IPS-18a (cell line): Measurements from ENCODE around the gene DAAM1.

ENCODE experiments used
- H3K27ac ChIP-seq: one replicate; pipeline ENCODE4 v1.5.1; 2013; ENCODE audit warnings: low read length
- H3K27me3 ChIP-seq: one replicate; pipeline ENCODE4 v1.6.1; 2013; ENCODE audit warnings: mild to moderate bottlenecking, low read length; ENCODE audit not compliant: control insufficient read depth, insufficient read depth
- H3K36me3 ChIP-seq: one replicate; pipeline ENCODE4 v1.6.1; 2013; ENCODE audit warnings: low read depth, low read length; ENCODE audit not compliant: control insufficient read depth
- H3K4me1 ChIP-seq: one replicate; pipeline ENCODE4 v1.6.1; 2013; ENCODE audit warnings: low read depth, low read length; ENCODE audit not compliant: control insufficient read depth
- H3K4me3 ChIP-seq: one replicate; pipeline ENCODE4 v1.5.1; 2013; ENCODE audit warnings: low read length
- H3K9ac ChIP-seq: one replicate; pipeline ENCODE4 v1.6.1; 2013; ENCODE audit warnings: mild to moderate bottlenecking, low read length, moderate library complexity
- H3K9me3 ChIP-seq: one replicate; pipeline ENCODE4 v1.6.1; 2013; ENCODE audit warnings: low read depth, low read length; ENCODE audit not compliant: control insufficient read depth

The DAAM1 gene

DNA sequence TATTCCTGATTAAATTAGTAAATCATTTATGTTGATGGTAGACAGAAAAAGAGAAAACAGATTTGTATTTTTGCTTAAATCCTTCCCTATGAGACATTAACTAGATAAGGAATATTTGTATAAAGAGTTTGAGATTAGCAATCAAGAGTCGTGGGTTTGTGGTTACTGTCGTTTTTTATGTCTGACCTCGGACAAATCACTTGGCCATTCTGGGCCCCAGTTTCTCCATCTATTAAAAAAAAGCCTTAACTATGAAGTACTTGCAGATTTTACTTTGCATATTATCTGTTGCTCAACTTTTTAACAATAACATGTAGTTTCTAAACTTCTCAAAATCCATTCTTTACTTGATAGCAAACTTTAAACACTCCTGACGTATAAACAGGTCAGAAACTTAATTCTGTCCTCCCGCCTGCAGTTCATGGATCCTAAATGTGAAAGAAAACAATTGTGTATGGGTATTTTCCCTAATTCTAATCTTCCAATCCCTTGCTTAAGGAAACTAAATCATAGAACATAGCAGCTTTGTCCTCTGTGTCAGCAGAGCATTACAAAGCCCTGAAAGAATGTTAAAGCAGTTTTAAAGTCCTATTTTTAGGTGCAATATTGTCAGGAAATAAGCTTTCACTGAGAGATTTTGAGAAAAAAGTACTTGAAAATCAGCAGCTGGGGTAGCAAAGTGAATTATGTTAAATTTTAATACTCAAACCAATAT, 158.5 kb downstream of the DAAM1 start:
- Histone ChIP-seq H3K4me3 (no peak overlapping the region), H3K27me3 (no peaks in the 10 kb centered on the region), H3K36me3 (peaks cover 3% of the 10 kb centered on the region), H3K9ac (no peak overlapping the region), H3K9me3 (no peaks in the 10 kb centered on the region), H3K27ac (no peak overlapping the region), H3K4me1 (peaks cover 19% of the 10 kb centered on the region)

GRCh38 chr14:59347511-59347900, 159.0 kb downstream of the DAAM1 start:
- no peaks in the 10 kb centered on the region for H3K27me3 ChIP-seq

GRCh38 chr14:59347915-59348314, 159.4 kb downstream of the DAAM1 start:
- Histone ChIP-seq H3K27ac (no peak overlapping the region), H3K4me3 (no peak overlapping the region), H3K27me3 (no peaks in the 10 kb centered on the region), H3K36me3 (peaks cover 3% of the 10 kb centered on the region), H3K9me3 (no peaks in the 10 kb centered on the region), H3K4me1 (peaks cover 19% of the 10 kb centered on the region), H3K9ac (no peak overlapping the region)

More at GRCh38 chr14:59347511-59347900, 159.0 kb downstream of the DAAM1 start:
- H3K36me3 ChIP-seq: peaks cover 3% of the 10 kb centered on the region
- H3K27ac ChIP-seq: no peak overlapping the region
- no peak overlapping the region for H3K4me3 ChIP-seq
- no peaks in the 10 kb centered on the region for H3K9me3 ChIP-seq
- H3K4me1 ChIP-seq: peaks cover 19% of the 10 kb centered on the region
- H3K9ac ChIP-seq: no peak overlapping the region

- Histone ChIP-seq H3K4me3 (no peak overlapping the region), H3K4me1 (peaks cover 7% of the 10 kb centered on the region), H3K9ac (no peak overlapping the region), H3K27me3 (no peaks in the 10 kb centered on the region), H3K36me3 (peaks cover 3% of the 10 kb centered on the region), H3K27ac (no peak overlapping the region), H3K9me3 (no peaks in the 10 kb centered on the region)
These were observed 160.8 kb downstream of the DAAM1 start for GRCh38 chr14:59349258-59349701.

GRCh38 chr14:59352961-59353360, 164.5 kb downstream of the DAAM1 start:
- Histone ChIP-seq H3K36me3 (no peaks in the 10 kb centered on the region), H3K27me3 (no peaks in the 10 kb centered on the region), H3K27ac (no peak overlapping the region), H3K9me3 (no peaks in the 10 kb centered on the region), H3K9ac (no peak overlapping the region), H3K4me3 (no peak overlapping the region), H3K4me1 (peaks cover 4% of the 10 kb centered on the region)

DNA sequence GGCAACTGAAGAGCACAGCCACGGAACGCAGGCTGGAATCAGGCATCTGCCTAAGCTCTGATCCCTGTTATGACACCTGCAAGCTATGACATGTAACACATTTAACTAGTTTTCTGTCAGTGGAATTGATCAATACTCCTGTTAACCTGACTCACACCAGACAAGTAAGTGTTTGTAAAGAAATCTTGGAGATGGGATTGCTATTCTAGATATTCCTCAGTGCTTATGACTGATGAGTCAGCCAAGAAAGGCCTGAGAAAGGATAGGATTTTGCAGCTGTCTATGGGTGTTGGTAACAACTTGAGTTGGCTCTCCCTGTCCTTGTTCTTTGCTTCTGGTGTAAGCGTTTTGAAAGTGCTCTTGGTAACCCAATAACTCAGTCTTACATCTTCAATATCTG, 166.2 kb downstream of the DAAM1 start:
- no peak overlapping the region for H3K27ac ChIP-seq

GRCh38 chr14:59355091-59355490, 166.6 kb downstream of the DAAM1 start:
- Histone ChIP-seq H3K4me1 (peaks cover 9% of the 10 kb centered on the region), H3K36me3 (no peaks in the 10 kb centered on the region), H3K9me3 (no peaks in the 10 kb centered on the region), H3K27ac (no peak overlapping the region), H3K4me3 (no peak overlapping the region), H3K27me3 (no peaks in the 10 kb centered on the region), H3K9ac (no peak overlapping the region)

More for the DNA sequence above, 166.2 kb downstream of the DAAM1 start:
- Histone ChIP-seq H3K9me3 (no peaks in the 10 kb centered on the region), H3K4me1 (peaks cover 9% of the 10 kb centered on the region), H3K27me3 (no peaks in the 10 kb centered on the region), H3K4me3 (no peak overlapping the region), H3K9ac (no peak overlapping the region), H3K36me3 (no peaks in the 10 kb centered on the region)

DNA sequence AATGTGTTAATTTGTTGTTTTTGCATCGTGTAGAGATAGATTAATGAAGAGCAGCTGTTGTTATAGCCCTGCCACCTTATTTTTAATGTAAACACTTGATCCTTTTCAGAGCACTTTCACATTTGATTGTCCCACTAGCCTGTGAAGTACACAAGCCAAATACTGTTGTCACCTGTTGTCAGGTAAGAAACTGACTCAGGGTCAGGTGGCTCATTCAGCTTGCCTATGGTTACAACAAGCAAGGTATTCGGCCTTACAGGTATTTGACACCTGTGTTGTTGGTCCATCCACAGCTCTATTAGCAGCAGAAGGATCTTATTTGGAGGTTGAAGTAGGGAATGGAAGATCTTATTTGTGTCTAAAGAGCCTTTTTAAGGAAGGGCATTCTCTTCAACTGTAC, 167.8 kb downstream of the DAAM1 start:
- Histone ChIP-seq H3K4me1 (peaks cover 9% of the 10 kb centered on the region), H3K9me3 (no peaks in the 10 kb centered on the region), H3K9ac (no peak overlapping the region), H3K4me3 (no peak overlapping the region), H3K27ac (no peak overlapping the region), H3K36me3 (no peaks in the 10 kb centered on the region), H3K27me3 (no peaks in the 10 kb centered on the region)

GRCh38 chr14:59356767-59357166, 168.3 kb downstream of the DAAM1 start:
- no peak overlapping the region for H3K9ac ChIP-seq
- no peaks in the 10 kb centered on the region for H3K36me3 ChIP-seq
- no peaks in the 10 kb centered on the region for H3K9me3 ChIP-seq
- no peak overlapping the region for H3K4me3 ChIP-seq
- peaks cover 9% of the 10 kb centered on the region for H3K4me1 ChIP-seq
- no peaks in the 10 kb centered on the region for H3K27me3 ChIP-seq
- H3K27ac ChIP-seq: no peak overlapping the region

- Histone ChIP-seq H3K9ac (no peak overlapping the region), H3K27me3 (no peaks in the 10 kb centered on the region), H3K36me3 (no peaks in the 10 kb centered on the region), H3K9me3 (no peaks in the 10 kb centered on the region), H3K27ac (no peak overlapping the region), H3K4me1 (peaks cover 9% of the 10 kb centered on the region), H3K4me3 (no peak overlapping the region)
These were observed 169.6 kb downstream of the DAAM1 start for GRCh38 chr14:59358102-59358501.

GRCh38 chr14:59358784-59359183, 170.3 kb downstream of the DAAM1 start:
- Histone ChIP-seq H3K4me1 (peaks cover 9% of the 10 kb centered on the region), H3K27me3 (no peaks in the 10 kb centered on the region), H3K27ac (no peak overlapping the region), H3K36me3 (peaks cover 3% of the 10 kb centered on the region), H3K9me3 (no peaks in the 10 kb centered on the region), H3K9ac (no peak overlapping the region), H3K4me3 (no peak overlapping the region)

DNA sequence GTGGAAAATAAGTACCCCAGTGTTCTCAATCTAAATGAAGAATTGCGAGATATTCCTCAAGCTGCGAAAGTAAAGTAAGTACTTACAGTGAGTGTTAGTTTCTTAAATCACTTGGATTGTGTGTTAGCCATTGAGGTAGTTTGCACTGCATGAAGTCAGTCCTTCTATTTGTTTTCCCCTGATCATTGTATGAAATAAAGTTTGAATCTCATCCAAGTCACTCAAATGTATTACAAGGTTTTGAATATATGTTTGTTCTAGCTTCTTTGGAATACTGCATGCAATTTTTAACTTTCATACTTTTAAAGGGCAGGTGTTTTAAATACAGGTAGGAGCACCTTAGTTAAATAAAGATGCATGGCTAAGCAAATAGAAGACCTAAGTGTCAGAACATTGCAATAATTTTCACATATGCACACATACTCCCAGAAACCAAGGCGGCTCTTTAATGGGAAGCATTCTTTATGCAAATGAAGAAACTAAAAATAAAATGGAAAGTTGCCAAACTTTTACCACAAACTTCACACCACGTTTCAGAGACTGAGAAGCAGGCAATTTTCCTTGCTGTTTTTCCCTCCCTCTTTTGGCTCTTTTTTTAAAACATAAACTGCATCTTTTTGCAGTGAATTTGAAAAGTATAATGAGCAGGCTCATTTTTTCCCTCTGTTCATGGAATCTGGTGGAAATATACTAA, 171.1 kb downstream of the DAAM1 start:
- H3K36me3 ChIP-seq: peaks cover 10% of the 10 kb centered on the region
- H3K27ac ChIP-seq: no peak overlapping the region
- H3K9ac ChIP-seq: no peak overlapping the region
- no peaks in the 10 kb centered on the region for H3K27me3 ChIP-seq
- H3K4me3 ChIP-seq: no peak overlapping the region
- no peaks in the 10 kb centered on the region for H3K9me3 ChIP-seq
- peaks cover 9% of the 10 kb centered on the region for H3K4me1 ChIP-seq
